Vagina (tissue), 2 donors: ENCODE results near the gene NMNAT3. TPM values are rescaled to one million over a fixed set of nuclear protein-coding genes. Genes with fewer than 3 reads are reported as not detected.

Experiments used
- DNase-seq, 2 donors: peaks; one replicate each; pipeline ENCODE4 v3.0.0-alpha.2; 2017; ENCODE audit errors: extremely low spot score in 2 of 2
- H3K27ac ChIP-seq: fragments of 200-600 bp; sonication (generic); one replicate; pipeline ENCODE4 v1.5.1; 2019
- H3K27me3 ChIP-seq: fragments of 200-600 bp; sonication (generic); one replicate; pipeline ENCODE4 v1.5.1; 2019
- H3K36me3 ChIP-seq, 2 donors: fragments of 200-600 bp; sonication (generic); one replicate each; pipeline ENCODE4 v1.5.1; 2017 to 2019
- H3K4me1 ChIP-seq: fragments of 200-600 bp; sonication (generic); one replicate; pipeline ENCODE4 v1.5.1; 2019
- H3K4me3 ChIP-seq, 2 donors: fragments of 200-600 bp; sonication (generic); 1 replicate in 1 of 2; 2 replicates in 1 of 2; pipeline ENCODE4 v1.5.1; 2016 to 2019
- H3K9me3 ChIP-seq: fragments of 200-600 bp; sonication (generic); one replicate; pipeline ENCODE4 v1.5.1; 2019
- POLR2A ChIP-seq, 2 donors: fragments of 450-650 bp; IDR thresholded peaks; one replicate each; pipeline ENCODE4 v1.6.1; 2017; ENCODE audit warnings: antibody characterized with exemption in 2 of 2, mild to moderate bottlenecking in 2 of 2, moderate library complexity in 2 of 2
- POLR2AphosphoS5 ChIP-seq, 2 donors: sonication (generic); formaldehyde crosslinking; IDR thresholded peaks; one replicate each; pipeline ENCODE4 v1.9.0; 2017; ENCODE audit warnings: antibody characterized with exemption in 2 of 2, mild to moderate bottlenecking in 2 of 2, low read depth in 1 of 2; ENCODE audit not compliant: insufficient read depth in 1 of 2
- intact Hi-C: fragments of 100-400 bp; cut with DNase I; formaldehyde crosslinking; loops from one replicate; pipeline ENCODE4 v1.15.1; 2023
- total RNA-seq: library from RNA; depleted of rRNA; stranded (reverse); fragments of >200 nt; gene quantifications from one replicate; pipeline ENCODE4 v1.2.3, GENCODE V29; 2016
- TF ChIP-seq, protein P1 (sequence below), 3 experiments: fragments of 450-650 bp in 2 of 3; fragments of 200-600 bp in 1 of 3; sonication (generic) in 1 of 3; IDR thresholded peaks; one replicate each; pipeline ENCODE4 v1.5.1; 2017 to 2019; ENCODE audit warnings: antibody characterized with exemption in 3 of 3, mild to moderate bottlenecking in 2 of 3, moderate library complexity in 2 of 3

The NMNAT3 gene
- total RNA-seq, 1 donor from 2014 or later, result 17.4 TPM

DNA sequence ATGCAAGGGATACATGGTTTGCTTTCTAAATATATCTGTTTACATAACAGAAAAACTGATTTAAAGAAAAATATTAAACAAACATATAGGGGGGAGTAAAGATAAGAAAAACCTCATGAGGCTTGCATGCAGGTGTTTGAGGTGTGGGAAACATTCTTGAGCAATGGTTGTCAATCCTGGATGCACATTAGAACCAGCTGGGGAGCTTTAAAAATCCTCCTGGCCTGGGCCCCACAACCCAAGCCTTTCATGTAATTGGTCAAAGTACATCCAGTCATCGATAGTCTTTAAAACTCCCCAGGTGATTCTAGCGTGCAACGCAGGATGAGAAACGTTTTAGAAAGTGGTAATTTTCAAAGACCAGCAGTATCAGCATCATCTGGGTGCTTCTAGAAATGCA lies 18.3 kb downstream of the NMNAT3 start:
- H3K27ac ChIP-seq, result no peak overlapping the region
- H3K36me3 ChIP-seq, result no peaks in the 10 kb centered on the region
- peaks cover 13% of the 10 kb centered on the region for H3K4me1 ChIP-seq
- H3K4me3 ChIP-seq, result no peak overlapping the region
- TF ChIP-seq POLR2A (IDR thresholded peaks at IDR 0.05), result no peak
- no peak for TF ChIP-seq POLR2AphosphoS5 (IDR thresholded peaks at IDR 0.05; ENCODE audit: insufficient read depth in 1 of 2, low read depth in 1 of 2)
- TF ChIP-seq, protein P1, sequence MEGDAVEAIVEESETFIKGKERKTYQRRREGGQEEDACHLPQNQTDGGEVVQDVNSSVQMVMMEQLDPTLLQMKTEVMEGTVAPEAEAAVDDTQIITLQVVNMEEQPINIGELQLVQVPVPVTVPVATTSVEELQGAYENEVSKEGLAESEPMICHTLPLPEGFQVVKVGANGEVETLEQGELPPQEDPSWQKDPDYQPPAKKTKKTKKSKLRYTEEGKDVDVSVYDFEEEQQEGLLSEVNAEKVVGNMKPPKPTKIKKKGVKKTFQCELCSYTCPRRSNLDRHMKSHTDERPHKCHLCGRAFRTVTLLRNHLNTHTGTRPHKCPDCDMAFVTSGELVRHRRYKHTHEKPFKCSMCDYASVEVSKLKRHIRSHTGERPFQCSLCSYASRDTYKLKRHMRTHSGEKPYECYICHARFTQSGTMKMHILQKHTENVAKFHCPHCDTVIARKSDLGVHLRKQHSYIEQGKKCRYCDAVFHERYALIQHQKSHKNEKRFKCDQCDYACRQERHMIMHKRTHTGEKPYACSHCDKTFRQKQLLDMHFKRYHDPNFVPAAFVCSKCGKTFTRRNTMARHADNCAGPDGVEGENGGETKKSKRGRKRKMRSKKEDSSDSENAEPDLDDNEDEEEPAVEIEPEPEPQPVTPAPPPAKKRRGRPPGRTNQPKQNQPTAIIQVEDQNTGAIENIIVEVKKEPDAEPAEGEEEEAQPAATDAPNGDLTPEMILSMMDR (IDR thresholded peaks at IDR 0.05), result no peak
- DNase-seq, result no peak
- no peaks in the 10 kb centered on the region for H3K9me3 ChIP-seq
- no peaks in the 10 kb centered on the region for H3K27me3 ChIP-seq
- intact Hi-C loops, result no loop called here

DNA sequence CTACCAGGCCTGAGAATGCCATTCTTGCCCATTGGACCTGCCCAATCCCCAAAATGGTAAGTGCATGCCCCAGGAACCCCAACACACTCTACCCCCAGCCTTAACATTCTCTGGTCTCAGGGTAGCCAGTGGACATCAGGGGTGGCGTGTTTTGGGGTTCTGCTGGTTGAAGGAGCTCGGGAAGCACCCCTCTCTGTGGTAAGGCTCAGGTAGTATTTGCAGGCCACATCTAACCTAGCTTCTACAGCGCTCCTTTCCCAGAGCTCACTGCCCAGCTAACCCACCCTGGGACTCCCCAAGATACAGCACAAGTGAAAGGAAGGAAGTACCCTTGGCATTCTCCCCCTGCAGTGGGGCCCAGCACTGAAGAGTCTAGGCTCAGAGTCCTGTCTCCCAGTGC lies 19.8 kb downstream of the NMNAT3 start:
- H3K27ac ChIP-seq, result no peak overlapping the region
- H3K27me3 ChIP-seq, result no peaks in the 10 kb centered on the region
- no peaks in the 10 kb centered on the region for H3K9me3 ChIP-seq
- intact Hi-C loops, result no loop called here
- no peaks in the 10 kb centered on the region for H3K36me3 ChIP-seq
- TF ChIP-seq POLR2A (IDR thresholded peaks at IDR 0.05), result no peak
- TF ChIP-seq POLR2AphosphoS5 (IDR thresholded peaks at IDR 0.05; ENCODE audit: insufficient read depth in 1 of 2, low read depth in 1 of 2), result no peak
- TF ChIP-seq, protein P1 (IDR thresholded peaks at IDR 0.05), result no peak
- no peak overlapping the region for H3K4me3 ChIP-seq
- peaks cover 29% of the 10 kb centered on the region for H3K4me1 ChIP-seq
- peak in 1 of 2 donors; percentile 94 for DNase-seq

DNA sequence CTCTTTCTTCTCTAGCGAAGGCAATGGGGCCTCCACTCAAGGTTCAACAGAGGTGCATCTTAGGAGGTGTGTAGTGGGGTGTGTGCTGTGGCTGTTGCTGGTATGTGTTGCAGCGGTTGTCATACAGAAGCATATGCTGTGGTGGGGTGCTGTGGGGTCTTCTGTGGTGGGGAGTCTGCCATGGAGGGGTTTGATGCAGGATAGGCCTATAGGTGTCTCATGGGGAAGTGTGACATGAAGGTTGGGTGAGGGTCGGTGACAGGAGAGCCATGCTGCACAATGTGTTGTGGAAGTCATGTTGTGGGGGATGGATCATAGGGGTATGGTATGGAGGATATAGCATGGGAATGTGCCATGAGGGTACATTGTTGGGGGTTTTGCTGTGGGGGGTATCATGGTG lies 20.3 kb downstream of the NMNAT3 start:
- H3K27ac ChIP-seq, result no peak overlapping the region
- no peaks in the 10 kb centered on the region for H3K27me3 ChIP-seq
- intact Hi-C loops, result no loop called here
- peak in 1 of 2 donors; percentile 61 for DNase-seq
- H3K36me3 ChIP-seq, result no peaks in the 10 kb centered on the region
- H3K4me3 ChIP-seq, result no peak overlapping the region
- H3K4me1 ChIP-seq, result peaks cover 34% of the 10 kb centered on the region
- no peak for TF ChIP-seq POLR2A (IDR thresholded peaks at IDR 0.05)
- TF ChIP-seq, protein P1 (IDR thresholded peaks at IDR 0.05), result no peak
- no peak for TF ChIP-seq POLR2AphosphoS5 (IDR thresholded peaks at IDR 0.05; ENCODE audit: insufficient read depth in 1 of 2, low read depth in 1 of 2)
- no peaks in the 10 kb centered on the region for H3K9me3 ChIP-seq

DNA sequence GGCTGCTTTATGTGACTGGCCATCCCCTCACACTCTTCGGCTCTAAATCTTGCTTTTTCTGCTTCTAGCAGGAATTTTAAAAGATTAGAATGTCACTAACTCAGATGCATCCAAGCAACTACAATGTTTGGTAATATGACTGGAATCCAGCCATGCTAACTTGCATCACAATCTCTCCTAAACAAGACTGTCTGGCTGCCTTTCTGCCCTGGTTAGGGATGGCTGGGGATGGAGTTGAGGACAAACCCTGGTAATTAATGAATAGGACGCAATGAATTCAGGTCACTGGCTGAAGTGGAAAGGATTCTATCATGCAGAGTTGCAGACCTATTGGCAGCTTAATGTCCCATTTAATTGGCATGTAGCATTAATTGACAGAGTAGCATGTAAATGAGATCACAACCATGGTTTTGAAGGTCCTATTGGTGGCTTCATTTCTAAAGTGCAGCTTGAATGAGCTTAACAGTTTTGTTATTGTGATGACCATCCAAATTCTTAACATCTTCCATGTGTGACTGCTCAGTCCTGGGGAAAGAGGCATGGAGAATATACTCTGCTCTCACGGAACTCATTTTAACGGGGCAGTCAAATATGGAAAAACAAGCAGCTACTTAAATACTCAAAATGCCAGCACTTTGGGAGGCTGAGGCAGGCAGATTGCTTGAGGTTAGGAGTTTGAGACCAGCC lies 21.7 kb downstream of the NMNAT3 start:
- TF ChIP-seq POLR2AphosphoS5 (IDR thresholded peaks at IDR 0.05; ENCODE audit: insufficient read depth in 1 of 2, low read depth in 1 of 2), result peak in 1 of 2 donors; percentile 13
- TF ChIP-seq, protein P1 (IDR thresholded peaks at IDR 0.05), result no peak
- TF ChIP-seq POLR2A (IDR thresholded peaks at IDR 0.05), result no peak
- no peaks in the 10 kb centered on the region for H3K36me3 ChIP-seq
- H3K27ac ChIP-seq, result no peak overlapping the region
- no peaks in the 10 kb centered on the region for H3K27me3 ChIP-seq
- H3K4me3 ChIP-seq, result no peak overlapping the region
- H3K4me1 ChIP-seq, result peaks cover 41% of the 10 kb centered on the region
- DNase-seq, result no peak
- H3K9me3 ChIP-seq, result no peaks in the 10 kb centered on the region
- intact Hi-C loops, result no loop called here

DNA sequence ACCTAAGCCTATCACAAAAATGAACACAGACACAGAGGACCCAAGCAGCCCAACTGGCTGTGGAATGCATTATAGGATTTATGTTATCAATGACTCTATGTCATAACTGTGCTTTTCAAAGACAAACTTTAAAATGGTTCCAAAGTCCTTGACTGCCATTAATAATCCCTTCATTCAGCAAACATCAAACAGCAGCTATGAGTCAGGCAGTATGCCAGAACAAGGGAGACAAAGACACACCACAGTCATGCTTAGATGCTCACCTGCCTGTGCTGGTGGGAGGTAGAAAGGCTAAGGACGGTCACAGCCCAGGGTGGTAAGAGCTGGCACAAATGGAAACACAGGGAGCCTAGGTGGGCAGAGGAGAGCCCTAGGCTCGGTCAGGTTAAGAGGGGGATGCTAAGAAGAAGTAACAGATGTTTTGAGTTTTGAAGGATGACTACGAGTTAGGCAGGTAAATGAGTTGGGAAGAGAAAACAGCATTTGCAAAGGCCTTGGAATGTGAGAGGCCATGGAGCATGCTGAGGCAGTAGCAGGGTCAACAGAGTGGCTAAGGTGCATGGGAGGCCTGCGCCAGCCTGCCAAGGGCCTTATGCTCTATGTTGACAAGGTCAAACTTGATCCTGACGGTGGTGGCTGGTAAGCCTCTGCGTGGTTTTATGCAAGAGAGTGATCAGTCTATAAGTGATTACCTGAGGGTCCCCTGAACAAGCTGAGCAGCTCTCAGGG lies 23.0 kb downstream of the NMNAT3 start:
- Histone ChIP-seq H3K36me3 (no peaks in the 10 kb centered on the region), H3K4me3 (no peak overlapping the region), H3K27ac (no peak overlapping the region), H3K27me3 (no peaks in the 10 kb centered on the region), H3K4me1 (peaks cover 41% of the 10 kb centered on the region), H3K9me3 (no peaks in the 10 kb centered on the region)
- intact Hi-C loops, result no loop called here
- DNase-seq, result peak in 1 of 2 donors; percentile 58
- TF ChIP-seq, protein P1 (IDR thresholded peaks at IDR 0.05), result no peak
- no peak for TF ChIP-seq POLR2A (IDR thresholded peaks at IDR 0.05)
- no peak for TF ChIP-seq POLR2AphosphoS5 (IDR thresholded peaks at IDR 0.05; ENCODE audit: insufficient read depth in 1 of 2, low read depth in 1 of 2)
